ENCODE results near the gene WFDC10B.
A peak's percentile ranks its signal among the peaks of the same experiment; 100 is the strongest.
"Not testable (repeated sequence)": the region's sequence is repeated elsewhere in the genome, so short reads cannot be mapped to it uniquely, and the experiment has no call there.

The WFDC10B gene

DNA sequence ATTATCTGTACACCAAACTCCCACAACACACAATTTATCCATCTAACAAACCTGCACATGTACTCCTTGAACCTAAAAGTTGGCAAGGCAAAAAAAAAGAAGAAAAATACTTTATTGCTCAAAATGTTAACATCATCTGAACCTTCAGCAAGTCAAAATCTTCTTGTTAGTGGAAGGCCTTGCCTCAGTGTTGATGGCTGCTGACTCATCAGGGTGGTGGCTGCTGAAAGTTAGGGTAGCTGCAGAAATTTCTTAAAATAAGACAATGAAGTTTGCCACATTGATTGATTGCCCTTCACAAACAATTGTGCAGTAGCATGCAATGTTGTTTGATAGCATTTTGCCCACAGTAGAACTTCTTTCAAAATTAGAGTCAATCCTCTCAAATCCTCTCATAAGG lies 32.1 kb downstream of the WFDC10B start:
- H3K4me1 ChIP-seq = peaks cover 0 to 4% (median 0%) of the 10 kb centered on the region in 10 experiments; a peak in 1 of 20 replicates
- H3K9me3 ChIP-seq (replicated peaks in 1 of 11) = peaks cover 7 to 34% (median 13%) of the 10 kb centered on the region in 11 experiments; a peak in 19 of 22 replicates
- no peak overlapping the region for H3K9ac ChIP-seq
- H3K4me3 ChIP-seq = no peak overlapping the region
- H3K4me2 ChIP-seq = no peak overlapping the region
- no peaks in the 10 kb centered on the region for H3K27me3 ChIP-seq
- no peak overlapping the region for H3K27ac ChIP-seq
- H3K36me3 ChIP-seq = no peaks in the 10 kb centered on the region
- no peak for TF ChIP-seq Cebpa-rat (IDR thresholded peaks at IDR 0.05)
- H4K20me1 ChIP-seq = no peaks in the 10 kb centered on the region

GRCh38 chr20:45670139-45670538 lies 34.7 kb downstream of the WFDC10B start, which contains the start of gene WFDC11:
Gene WFDC11 (minus strand): TSS chr20:45670239. CDS start chr20:45650600, 19,639 bp downstream.
- no peaks in the 10 kb centered on the region for H3K36me3 ChIP-seq

DNA sequence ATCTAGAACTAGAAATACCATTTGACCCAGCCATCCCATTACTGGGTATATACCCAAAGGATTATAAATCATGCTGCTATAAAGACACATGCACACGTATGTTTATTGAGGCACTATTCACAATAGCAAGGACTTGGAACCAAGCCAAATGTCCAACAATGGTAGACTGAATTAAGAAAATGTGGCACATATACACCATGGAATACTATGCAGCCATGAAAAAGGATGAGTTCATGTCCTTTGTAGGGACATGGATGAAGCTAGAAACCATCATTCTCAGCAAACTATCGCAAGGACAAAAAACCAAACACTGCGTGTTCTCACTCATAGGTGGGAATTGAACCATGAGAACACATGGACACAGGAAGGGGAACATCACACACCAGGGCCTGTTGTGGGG lies 47.8 kb downstream of the WFDC10B start:
- H3K36me3 ChIP-seq; H3K4me2 ChIP-seq; H4K20me1 ChIP-seq; H3K4me1 ChIP-seq; H3K27me3 ChIP-seq; H3K9me3 ChIP-seq (replicated peaks in 1 of 11); H3K4me3 ChIP-seq; H3K9ac ChIP-seq; H3K27ac ChIP-seq: not testable (repeated sequence)

More at GRCh38 chr20:45670139-45670538, 34.7 kb downstream of the WFDC10B start, which contains the start of gene WFDC11:
- H3K27ac ChIP-seq = no peak within 1 kb of the TSS
- H3K9ac ChIP-seq = no peak within 1 kb of the TSS
- peaks cover 0 to 4% (median 0%) of the 10 kb centered on the region in 10 experiments; a peak in 1 of 20 replicates for H3K4me1 ChIP-seq
- no peaks in the 10 kb centered on the region for H4K20me1 ChIP-seq
- TF ChIP-seq Cebpa-rat (IDR thresholded peaks at IDR 0.05) = no peak
- no peaks in the 10 kb centered on the region for H3K27me3 ChIP-seq
- H3K4me3 ChIP-seq = no peak within 1 kb of the TSS
- H3K9me3 ChIP-seq (replicated peaks in 1 of 11) = peaks cover 5 to 18% (median 10%) of the 10 kb centered on the region in 11 experiments; a peak in 19 of 22 replicates
- 0 out of 22 replicates have a peak within 1 kb of the TSS, but pooled peaks of 1 of the 11 experiments have one; percentile 4 for H3K4me2 ChIP-seq

DNA sequence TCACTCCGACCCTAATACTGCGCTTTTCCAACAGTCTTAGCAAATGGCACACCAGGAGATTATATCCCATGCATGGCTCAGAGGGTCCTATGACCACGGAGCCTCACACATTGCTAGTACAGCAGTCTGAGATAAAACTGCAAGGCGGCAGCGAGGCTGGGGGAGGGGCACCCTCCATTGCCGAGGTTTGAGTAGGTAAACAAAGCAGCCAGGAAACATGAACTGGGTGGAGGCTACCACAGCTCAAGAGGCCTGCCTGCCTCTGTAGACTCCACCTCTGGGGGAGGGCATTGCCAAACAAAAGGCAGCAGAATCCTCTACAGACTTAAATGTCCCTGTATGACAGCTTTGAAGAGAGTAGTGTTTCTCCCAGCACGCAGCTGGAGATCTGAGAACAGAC lies 53.1 kb downstream of the WFDC10B start:
- H3K27me3 ChIP-seq, H3K4me3 ChIP-seq, H3K9ac ChIP-seq, H3K36me3 ChIP-seq, H3K4me2 ChIP-seq, H3K27ac ChIP-seq, H3K4me1 ChIP-seq, H4K20me1 ChIP-seq: not testable (repeated sequence)
- peaks cover 0 to 12% (median 8%) of the 10 kb centered on the region in 11 experiments; a peak in 12 of 22 replicates for H3K9me3 ChIP-seq (replicated peaks in 1 of 11)

DNA sequence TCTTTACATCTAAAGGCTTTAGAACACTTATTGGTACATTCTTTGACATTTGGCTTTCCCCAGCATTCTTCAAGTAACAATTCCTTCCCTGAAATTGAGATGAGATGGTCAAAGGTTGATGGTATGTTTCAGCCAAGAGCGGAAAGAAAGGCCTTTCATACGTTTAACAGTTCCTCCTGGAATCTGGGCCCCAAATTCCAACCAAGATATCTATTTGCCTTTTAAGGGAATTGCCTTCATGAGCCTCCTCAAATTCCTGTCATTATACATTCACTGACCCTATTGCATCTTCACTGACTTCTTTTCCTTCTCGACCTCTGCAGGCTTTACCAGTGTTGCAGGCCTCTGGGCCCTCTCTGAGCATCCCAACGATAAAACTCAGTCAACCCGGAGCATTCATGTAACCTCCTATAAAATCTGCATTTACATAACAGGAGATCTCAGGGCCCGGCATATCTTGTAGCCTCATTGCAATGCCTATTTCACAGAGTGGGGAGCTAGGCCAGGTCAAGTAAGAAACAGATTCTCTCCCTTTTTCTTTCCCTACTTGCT lies 55.4 kb downstream of the WFDC10B start:
- H4K20me1 ChIP-seq = no peaks in the 10 kb centered on the region
- TF ChIP-seq Cebpa-rat (IDR thresholded peaks at IDR 0.05) = no peak
- no peak overlapping the region for H3K9ac ChIP-seq
- H3K27me3 ChIP-seq = no peaks in the 10 kb centered on the region
- peaks cover 7 to 22% (median 16%) of the 10 kb centered on the region in 11 experiments; a peak in 21 of 22 replicates for H3K9me3 ChIP-seq (replicated peaks in 1 of 11)
- no peak overlapping the region for H3K4me3 ChIP-seq
- no peaks in the 10 kb centered on the region for H3K36me3 ChIP-seq
- H3K27ac ChIP-seq = no peak overlapping the region
- no peak overlapping the region for H3K4me2 ChIP-seq
- no peaks in the 10 kb centered on the region for H3K4me1 ChIP-seq

GRCh38 chr20:45647441-45648050 lies 57.3 kb downstream of the WFDC10B start:
- Histone ChIP-seq H3K27me3 (no peaks in the 10 kb centered on the region), H3K36me3 (no peaks in the 10 kb centered on the region), H3K4me1 (no peaks in the 10 kb centered on the region), H4K20me1 (no peaks in the 10 kb centered on the region), H3K4me2 (no peak overlapping the region), H3K9ac (no peak overlapping the region), H3K9me3 (replicated peaks in 1 of 11) (peaks cover 7 to 22% (median 16%) of the 10 kb centered on the region in 11 experiments; a peak in 21 of 22 replicates), H3K27ac (no peak overlapping the region), H3K4me3 (no peak overlapping the region)
- no peak for TF ChIP-seq Cebpa-rat (IDR thresholded peaks at IDR 0.05)

DNA sequence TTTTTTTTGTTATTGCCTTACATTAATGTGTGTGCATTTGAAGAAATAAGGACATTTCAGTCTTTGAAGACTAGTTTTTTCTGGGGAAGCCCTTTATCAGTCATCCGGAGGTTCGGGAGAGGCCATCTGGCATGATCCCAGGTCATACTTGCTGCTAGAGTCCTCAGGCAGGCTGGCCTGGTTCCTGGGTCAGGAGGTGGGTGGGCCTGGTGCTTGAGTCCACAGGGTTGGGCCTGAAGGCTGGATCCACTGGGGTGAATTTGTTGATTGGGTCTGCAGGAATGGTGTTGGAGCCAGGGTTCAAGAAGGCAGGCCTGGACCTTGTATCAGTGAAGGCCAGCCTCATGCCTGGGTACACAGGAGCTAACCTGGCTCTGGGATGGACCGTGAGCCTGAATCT lies 57.9 kb downstream of the WFDC10B start:
- no peak for TF ChIP-seq Cebpa-rat (IDR thresholded peaks at IDR 0.05)
- H3K36me3 ChIP-seq = no peaks in the 10 kb centered on the region
- H3K4me3 ChIP-seq = no peak overlapping the region
- no peaks in the 10 kb centered on the region for H4K20me1 ChIP-seq
- peaks cover 7 to 22% (median 16%) of the 10 kb centered on the region in 11 experiments; a peak in 21 of 22 replicates for H3K9me3 ChIP-seq (replicated peaks in 1 of 11)
- no peak overlapping the region for H3K27ac ChIP-seq
- H3K27me3 ChIP-seq = no peaks in the 10 kb centered on the region
- H3K4me2 ChIP-seq = no peak overlapping the region
- no peak overlapping the region for H3K9ac ChIP-seq
- H3K4me1 ChIP-seq = no peaks in the 10 kb centered on the region

DNA sequence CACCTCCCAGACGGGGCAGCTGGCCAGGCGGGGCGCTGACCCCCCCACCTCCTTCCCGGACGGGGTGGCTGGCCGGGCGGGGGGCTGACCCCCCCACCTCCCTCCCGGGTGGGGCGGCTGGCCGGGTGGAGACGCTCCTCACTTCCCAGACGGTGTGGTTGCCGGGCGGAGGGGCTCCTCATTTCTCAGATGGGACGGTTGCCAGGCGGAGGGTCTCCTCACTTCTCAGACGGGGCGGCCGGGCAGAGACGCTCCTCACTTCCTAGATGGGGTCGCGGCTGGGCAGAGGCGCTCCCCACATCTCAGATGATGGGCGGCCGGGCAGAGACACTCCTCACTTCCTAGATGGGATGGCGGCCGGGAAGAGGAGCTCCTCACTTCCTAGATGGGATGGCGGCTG lies 59.0 kb downstream of the WFDC10B start:
- not testable (repeated sequence) for H3K4me3 ChIP-seq, H4K20me1 ChIP-seq, H3K27ac ChIP-seq, H3K4me1 ChIP-seq, H3K4me2 ChIP-seq, H3K36me3 ChIP-seq, H3K9ac ChIP-seq, H3K27me3 ChIP-seq
- H3K9me3 ChIP-seq (replicated peaks in 1 of 11) = peaks cover 7 to 23% (median 17%) of the 10 kb centered on the region in 11 experiments; a peak in 21 of 22 replicates

GRCh38 chr20:45641076-45641475 lies 63.7 kb downstream of the WFDC10B start:
- H3K9me3 ChIP-seq (replicated peaks in 1 of 11); H3K27ac ChIP-seq; H3K27me3 ChIP-seq; H3K36me3 ChIP-seq; H4K20me1 ChIP-seq; H3K4me1 ChIP-seq; H3K9ac ChIP-seq; H3K4me3 ChIP-seq; H3K4me2 ChIP-seq: not testable (repeated sequence)

DNA sequence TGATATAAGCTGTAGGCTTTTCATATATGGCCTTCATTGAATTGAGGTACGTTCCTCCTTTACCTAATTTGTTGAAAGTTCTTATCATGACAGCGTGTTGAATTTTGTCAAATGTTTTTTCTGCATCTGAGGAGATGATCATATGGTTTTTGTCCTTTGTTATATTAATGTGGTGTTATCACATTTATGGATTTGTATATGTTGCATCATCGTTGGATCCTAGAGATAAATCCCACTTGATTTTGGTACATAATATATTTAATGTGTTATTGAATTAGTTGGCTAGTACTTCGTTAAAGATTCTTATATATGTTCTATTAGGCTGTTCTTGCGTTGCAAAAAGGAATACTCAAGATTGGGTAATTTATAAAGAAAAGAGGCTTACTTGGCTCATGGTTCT lies 65.1 kb downstream of the WFDC10B start:
- H3K27me3 ChIP-seq = no peaks in the 10 kb centered on the region
- H3K4me1 ChIP-seq = no peaks in the 10 kb centered on the region
- no peak overlapping the region for H3K9ac ChIP-seq
- no peaks in the 10 kb centered on the region for H4K20me1 ChIP-seq
- H3K4me2 ChIP-seq = no peak overlapping the region
- peaks cover 0 to 4% (median 0%) of the 10 kb centered on the region in 11 experiments; a peak in 2 of 22 replicates for H3K9me3 ChIP-seq (replicated peaks in 1 of 11)
- no peaks in the 10 kb centered on the region for H3K36me3 ChIP-seq
- TF ChIP-seq Cebpa-rat (IDR thresholded peaks at IDR 0.05) = no peak
- no peak overlapping the region for H3K27ac ChIP-seq
- no peak overlapping the region for H3K4me3 ChIP-seq

Measured in BLaER1 treated with 17β-estradiol and CSF1 and Interleukin-3, amounts not matched to agents 10 nM and 100 nM (cell line).